Measurements from ENCODE around the gene CELF2. TPM values are rescaled to one million over a fixed set of nuclear protein-coding genes. Genes with fewer than 3 reads are reported as not detected.

The CELF2 gene
- total RNA-seq, 1 donor = 201 TPM

- no peak for DNase-seq (ENCODE audit: low read depth in 2 of 3, low spot score in 2 of 3)
Observed at GRCh38 chr10:11003679-11004078, 14.0 kb upstream of the CELF2 start.

- no peak for DNase-seq (ENCODE audit: low read depth in 2 of 3, low spot score in 2 of 3)
Observed at GRCh38 chr10:11004144-11005077, 13.3 kb upstream of the CELF2 start.

- no peak for DNase-seq (ENCODE audit: low read depth in 2 of 3, low spot score in 2 of 3)
Observed at GRCh38 chr10:11005725-11006427, 11.8 kb upstream of the CELF2 start.

GRCh38 chr10:11006428-11006825 is 11.2 kb upstream of the CELF2 start:
- DNase-seq (ENCODE audit: low read depth in 2 of 3, low spot score in 2 of 3) = no peak

- DNase-seq (ENCODE audit: low read depth in 2 of 3, low spot score in 2 of 3) = no peak
Observed at GRCh38 chr10:11007476-11008020, 10.1 kb upstream of the CELF2 start.

GRCh38 chr10:11009471-11010308 is 8.0 kb upstream of the CELF2 start:
- DNase-seq (ENCODE audit: low read depth in 2 of 3, low spot score in 2 of 3) = no peak

- no peak for DNase-seq (ENCODE audit: low read depth in 2 of 3, low spot score in 2 of 3)
Observed at GRCh38 chr10:11010582-11010981, 7.1 kb upstream of the CELF2 start.

- DNase-seq (ENCODE audit: low read depth in 2 of 3, low spot score in 2 of 3) = no peak
Observed at GRCh38 chr10:11011436-11011835, 6.2 kb upstream of the CELF2 start.

- no peak for DNase-seq (ENCODE audit: low read depth in 2 of 3, low spot score in 2 of 3)
Observed at GRCh38 chr10:11011984-11012383, 5.7 kb upstream of the CELF2 start.

GRCh38 chr10:11012421-11013295 is 5.0 kb upstream of the CELF2 start:
- DNase-seq (ENCODE audit: low read depth in 2 of 3, low spot score in 2 of 3) = no peak

- no peak for DNase-seq (ENCODE audit: low read depth in 2 of 3, low spot score in 2 of 3)
Observed at GRCh38 chr10:11013836-11014235, 3.8 kb upstream of the CELF2 start.

- no peak for DNase-seq (ENCODE audit: low read depth in 2 of 3, low spot score in 2 of 3)
Observed at GRCh38 chr10:11014671-11015445, 2.8 kb upstream of the CELF2 start.

GRCh38 chr10:11015446-11015934 is 2.2 kb upstream of the CELF2 start:
- no peak for DNase-seq (ENCODE audit: low read depth in 2 of 3, low spot score in 2 of 3)

GRCh38 chr10:11017000-11017569 is 587 bp upstream of the CELF2 start:
- peak in 1 of 3 donors; percentile 19 for DNase-seq (ENCODE audit: low read depth in 2 of 3, low spot score in 2 of 3)

- peak in 1 of 3 donors; percentile 26 for DNase-seq (ENCODE audit: low read depth in 2 of 3, low spot score in 2 of 3)
Observed at GRCh38 chr10:11018432-11018841, 765 bp downstream of the CELF2 start.

GRCh38 chr10:11018855-11019631 is 1.4 kb downstream of the CELF2 start:
- no peak for DNase-seq (ENCODE audit: low read depth in 2 of 3, low spot score in 2 of 3)

- no peak for DNase-seq (ENCODE audit: low read depth in 2 of 3, low spot score in 2 of 3)
Observed at GRCh38 chr10:11019724-11020547, 2.3 kb downstream of the CELF2 start.

Measured in hematopoietic multipotent progenitor cell (in vitro differentiated cells).